A549 (cell line): ENCODE results near the gene BNC2. TPM values are rescaled to one million over a fixed set of nuclear protein-coding genes. Genes with fewer than 3 reads are reported as not detected.

ENCODE experiments used
- ATAC-seq, 2 experiments: fragments of 200-7000 bp in 1 of 2; fragments of >200 bp in 1 of 2; cut with Nextera tagmentation in 1 of 2; cut with Tn5 transposase in 1 of 2; 3 replicates each; pipeline versions ENCODE4 v1.8.0 to v1.9.1; 2018 to 2020; ENCODE audit warnings: mild to moderate bottlenecking in 1 of 2, moderate library complexity in 1 of 2
- CTCF ChIA-PET: fragments of 300-600 bp; sonication (Branson Sonifier 250); formaldehyde crosslinking; extraction: SDS; loops from one replicate; lab custom pipeline; 2021; ENCODE audit warnings: antibody characterized with exemption, inconsistent platforms; lab: Yijun Ruan, JAX
- POLR2A ChIA-PET: fragments of 350-600 bp; formaldehyde crosslinking; extraction: SDS; loops from one replicate; lab custom pipeline; 2021; ENCODE audit warnings: antibody characterized with exemption, inconsistent platforms; lab: Yijun Ruan, JAX
- DNase-seq, 2 experiments: peaks; one replicate each; pipeline versions ENCODE4 v3.0.0 to v3.0.0-alpha.2; 2011 to 2016; ENCODE audit warnings: low read depth in 1 of 2, low spot score in 1 of 2
- FAIRE-seq: peaks from 2 replicates; lab custom pipeline; 2011; peaks lifted over from hg19 to GRCh38; lab: Jason Lieb, UNC
- H3K27ac ChIP-seq, 2 experiments: fragments of >200 bp; sonication (Bioruptor Twin); formaldehyde crosslinking; 3 replicates each; pipeline ENCODE4 v1.5.1; 2016 to 2017
- H3K4me1 ChIP-seq: fragments of >200 bp; sonication (Bioruptor Twin); formaldehyde crosslinking; 3 replicates; pipeline ENCODE4 v1.6.1; 2016
- H3K4me2 ChIP-seq: fragments of >200 bp; sonication (Bioruptor Twin); formaldehyde crosslinking; 3 replicates; pipeline ENCODE4 v1.6.1; 2016
- H3K4me3 ChIP-seq: fragments of >200 bp; sonication (Bioruptor Twin); formaldehyde crosslinking; 3 replicates; pipeline ENCODE4 v1.5.1; 2016
- H3K9me3 ChIP-seq: fragments of >200 bp; sonication (Bioruptor Twin); formaldehyde crosslinking; 3 replicates; pipeline ENCODE4 v1.6.1; 2016
- BHLHE40 ChIP-seq: IDR thresholded peaks from 2 replicates; pipeline ENCODE4 v1.6.1; 2012; ENCODE audit warnings: low read depth, low read length, inconsistent platforms
- CBX2 ChIP-seq: fragments of 200-600 bp; sonication (generic); IDR thresholded peaks from 2 replicates; pipeline ENCODE4 v1.6.1; 2016; ENCODE audit warnings: low read depth, mild to moderate bottlenecking, borderline replicate concordance
- CBX8 ChIP-seq: fragments of 200-600 bp; sonication (generic); IDR thresholded peaks from 2 replicates; pipeline ENCODE4 v1.6.1; 2016
- CHD4 ChIP-seq: fragments of 200-600 bp; sonication (generic); IDR thresholded peaks from 2 replicates; pipeline ENCODE4 v1.6.1; 2016; ENCODE audit warnings: antibody characterized with exemption, mild to moderate bottlenecking, borderline replicate concordance
- EP300 ChIP-seq, 2 experiments: fragments of >200 bp; sonication (Bioruptor Twin); formaldehyde crosslinking; IDR thresholded peaks; 2 replicates in 1 of 2; 3 replicates in 1 of 2; pipeline ENCODE4 v1.6.1; 2016 to 2017
- ESRRA ChIP-seq: fragments of 150-350 bp; IDR thresholded peaks from 2 replicates; pipeline ENCODE4 v1.6.1; 2014; ENCODE audit warnings: mild to moderate bottlenecking, low read length, borderline replicate concordance
- FOSL2 ChIP-seq, 2 experiments: fragments of 450-650 bp in 1 of 2; fragments of >200 bp in 1 of 2; sonication (Bioruptor Twin) in 1 of 2; formaldehyde crosslinking; IDR thresholded peaks; 2 replicates each; pipeline versions ENCODE4 v1.5.0 to v1.6.1; 2016 to 2020; ENCODE audit warnings: mild to moderate bottlenecking in 1 of 2, moderate library complexity in 1 of 2
- GATA3 ChIP-seq: IDR thresholded peaks from 2 replicates; pipeline ENCODE4 v1.6.1; 2012; ENCODE audit warnings: borderline replicate concordance
- HOXB13 ChIP-seq: fragments of 250-450 bp; sonication (Bioruptor Pico); IDR thresholded peaks from 2 replicates; pipeline ENCODE4 v1.5.0; 2020; ENCODE audit warnings: low read depth, mild to moderate bottlenecking, moderate library complexity
- HOXB5 ChIP-seq: fragments of 250-450 bp; sonication (Bioruptor Pico); IDR thresholded peaks from 2 replicates; pipeline ENCODE4 v1.5.0; 2020; ENCODE audit warnings: mild to moderate bottlenecking, moderate library complexity
- PBX3 ChIP-seq: IDR thresholded peaks from 2 replicates; pipeline ENCODE4 v1.6.1; 2012
- RAD21 ChIP-seq, 2 experiments: fragments of >200 bp in 1 of 2; sonication (Bioruptor Twin) in 1 of 2; formaldehyde crosslinking in 1 of 2; IDR thresholded peaks in 1 of 2; conservative IDR thresholded peaks in 1 of 2; 2 replicates in 1 of 2; 3 replicates in 1 of 2; pipeline ENCODE4 v1.6.1; 2012 to 2018; ENCODE audit warnings: inconsistent platforms in 1 of 2
- RARB ChIP-seq: fragments of 250-450 bp; sonication (Bioruptor Pico); IDR thresholded peaks from 2 replicates; pipeline ENCODE4 v1.8.0; 2021; ENCODE audit warnings: mild to moderate bottlenecking, moderate library complexity
- RFX5 ChIP-seq: fragments of 450-650 bp; IDR thresholded peaks from 2 replicates; pipeline ENCODE4 v1.7.1; 2014; ENCODE audit warnings: antibody characterized with exemption, mild to moderate bottlenecking, moderate library complexity
- RNF2 ChIP-seq: fragments of 200-600 bp; sonication (generic); IDR thresholded peaks from 2 replicates; pipeline ENCODE4 v1.6.1; 2016; ENCODE audit warnings: low read depth, mild to moderate bottlenecking, antibody characterized with exemption, moderate library complexity, borderline replicate concordance
- TFCP2L1 ChIP-seq: fragments of 250-450 bp; sonication (Bioruptor Pico); IDR thresholded peaks from 2 replicates; pipeline ENCODE4 v1.5.0; 2021; ENCODE audit warnings: mild to moderate bottlenecking
- TP53 ChIP-seq: fragments of 250-450 bp; sonication (Bioruptor Pico); IDR thresholded peaks from 2 replicates; pipeline ENCODE4 v1.5.0; 2021; ENCODE audit warnings: mild to moderate bottlenecking, moderate library complexity
- WGBS: methylation state at CpG from one replicate; pipeline ENCODE4 v1.1.6; 2017; ENCODE audit errors: missing lambda C conversion rate; 5-methylcytosine and 5-hydroxymethylcytosine counted together
- polyA plus RNA-seq, 4 experiments: library from polyadenylated mRNA; depleted of rRNA in 3 of 4; stranded (reverse); fragments of >200 nt; fragmentation: RNase III in 1 of 4; extraction: RNeasy Plus Mini Kit Qiagen cat#74134 plus additional on column Dnase treatment in 1 of 4; gene quantifications; 2 replicates in 3 of 4; 3 replicates in 1 of 4; pipeline ENCODE4 v1.2.3, GENCODE V29; 2011 to 2017
- TF ChIP-seq, protein P1 (sequence below): IDR thresholded peaks from 2 replicates; pipeline ENCODE4 v1.6.1; 2012; ENCODE audit warnings: low read depth, borderline replicate concordance

The BNC2 gene
- polyA plus RNA-seq, 2 of the 4 experiments (the other 2 are of a cell fraction), result 6.2 to 7.5 TPM

GRCh38 chr9:16429671-16430070 lies 440.8 kb downstream of the BNC2 start:
- no peak for FAIRE-seq
- Histone ChIP-seq H3K9me3 (no peaks in the 10 kb centered on the region), H3K27ac (no peak overlapping the region), H3K4me3 (no peak overlapping the region), H3K4me1 (peaks cover 10% of the 10 kb centered on the region), H3K4me2 (no peak overlapping the region)
- ChIA-PET POLR2A (no interaction called here), CTCF (interaction anchor here (1.2 kb wide), 1 partner anchor 15 kb away, joined by 3 read pairs; no protein-coding TSS in a partner anchor)
- no peak for TF ChIP-seq TP53 (CRISPR knock-in tag)
- no peak for TF ChIP-seq RARB (CRISPR knock-in tag)
- no peak for TF ChIP-seq BHLHE40
- no peak for TF ChIP-seq EP300 (IDR thresholded peaks at IDR 0.05)
- TF ChIP-seq TFCP2L1 (CRISPR knock-in tag), result no peak
- DNase-seq, result no peak
- no peak for ATAC-seq
- WGBS, result 72% methylated on average over 5 of the region's 5 CpGs

GRCh38 chr9:16427873-16428427 lies 442.5 kb downstream of the BNC2 start:
- TF ChIP-seq RARB (CRISPR knock-in tag) (no peak), RFX5 (no peak), CHD4 (no peak)
- Histone ChIP-seq H3K4me2 (no peak overlapping the region), H3K4me3 (no peak overlapping the region), H3K9me3 (no peaks in the 10 kb centered on the region), H3K27ac (no peak overlapping the region), H3K4me1 (peaks cover 10% of the 10 kb centered on the region)
- ChIA-PET POLR2A (no interaction called here), CTCF (interaction anchor here (1.2 kb wide), 1 partner anchor 41 kb away, joined by 3 read pairs; no protein-coding TSS in a partner anchor)
- 94% methylated on average over 6 of the region's 6 CpGs for WGBS
- ATAC-seq (no peak), DNase-seq (no peak), FAIRE-seq (no peak)

- 90% methylated on average over 2 of the region's 2 CpGs for WGBS
- no peaks in the 10 kb centered on the region for H3K9me3 ChIP-seq
- H3K4me1 ChIP-seq, result peaks cover 10% of the 10 kb centered on the region
- no peak for DNase-seq
- H3K4me2 ChIP-seq, result no peak overlapping the region
- ATAC-seq, result no peak
- no peak for FAIRE-seq
- TF ChIP-seq TP53 (CRISPR knock-in tag) (no peak), CBX2 (no peak), RNF2 (no peak), PBX3 (no peak), RARB (CRISPR knock-in tag) (no peak), CBX8 (no peak), GATA3 (no peak), BHLHE40 (no peak), HOXB5 (CRISPR knock-in tag) (no peak), HOXB13 (CRISPR knock-in tag) (no peak), FOSL2 (IDR thresholded peaks at IDR 0.05) (no peak), FOSL2 (CRISPR knock-in tag; IDR thresholded peaks at IDR 0.05) (no peak), RAD21 (conservative IDR thresholded peaks at IDR 0.05 in 1 of 2, IDR thresholded peaks at IDR 0.05 in 1 of 2) (no peak), ESRRA (no peak)
- TF ChIP-seq, protein P1, sequence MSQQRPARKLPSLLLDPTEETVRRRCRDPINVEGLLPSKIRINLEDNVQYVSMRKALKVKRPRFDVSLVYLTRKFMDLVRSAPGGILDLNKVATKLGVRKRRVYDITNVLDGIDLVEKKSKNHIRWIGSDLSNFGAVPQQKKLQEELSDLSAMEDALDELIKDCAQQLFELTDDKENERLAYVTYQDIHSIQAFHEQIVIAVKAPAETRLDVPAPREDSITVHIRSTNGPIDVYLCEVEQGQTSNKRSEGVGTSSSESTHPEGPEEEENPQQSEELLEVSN, result no peak
- ChIA-PET CTCF (no interaction called here), POLR2A (no interaction called here)
- H3K27ac ChIP-seq, result no peak overlapping the region
- no peak overlapping the region for H3K4me3 ChIP-seq
Observed at GRCh38 chr9:16426716-16427115, 443.8 kb downstream of the BNC2 start.
